ENCODE data around the gene TMEM47.

TMEM47 gene

GRCh38 chrX:34656842-34657725 is at the start of gene TMEM47:
Gene TMEM47, minus strand, starts transcription at chrX:34657285. Its CDS starts 256 bp downstream, at chrX:34657029.
- DNase-seq, result peak; percentile 19

- no peak for DNase-seq
Observed at GRCh38 chrX:34687095-34687494, 30.0 kb upstream of the TMEM47 start.

GRCh38 chrX:34659575-34659974 is 2.5 kb upstream of the TMEM47 start:
- no peak for DNase-seq

GRCh38 chrX:34658326-34658725 is 1.2 kb upstream of the TMEM47 start:
- no peak for DNase-seq

- no peak for DNase-seq
Observed at GRCh38 chrX:34657726-34658070, 613 bp upstream of the TMEM47 start.

GRCh38 chrX:34656467-34656841 is 631 bp downstream of the TMEM47 start:
- DNase-seq, result no peak

GRCh38 chrX:34655501-34656455 is 1.3 kb downstream of the TMEM47 start:
- no peak for DNase-seq

- no peak for DNase-seq
Observed at GRCh38 chrX:34654696-34655490, 2.2 kb downstream of the TMEM47 start.

- no peak for DNase-seq
Observed at GRCh38 chrX:34653811-34654210, 3.3 kb downstream of the TMEM47 start.

GRCh38 chrX:34642849-34643248 is 14.2 kb downstream of the TMEM47 start:
- no peak for DNase-seq

- DNase-seq, result peak; percentile 0
Observed at GRCh38 chrX:34638116-34638515, 19.0 kb downstream of the TMEM47 start.

GRCh38 chrX:34634349-34634748 is 22.7 kb downstream of the TMEM47 start:
- no peak for DNase-seq

GRCh38 chrX:34632384-34632783 is 24.7 kb downstream of the TMEM47 start:
- no peak for DNase-seq

GRCh38 chrX:34631479-34632220 is 25.4 kb downstream of the TMEM47 start:
- no peak for DNase-seq

GRCh38 chrX:34629572-34629971 is 27.5 kb downstream of the TMEM47 start:
- DNase-seq, result no peak

- DNase-seq, result no peak
Observed at GRCh38 chrX:34624416-34624815, 32.7 kb downstream of the TMEM47 start.

GRCh38 chrX:34619920-34620319 is 37.2 kb downstream of the TMEM47 start:
- no peak for DNase-seq

- DNase-seq, result no peak
Observed at GRCh38 chrX:34612036-34612435, 45.0 kb downstream of the TMEM47 start.

GRCh38 chrX:34598362-34598761 is 58.7 kb downstream of the TMEM47 start:
- DNase-seq, result no peak

GRCh38 chrX:34586936-34587335 is 70.1 kb downstream of the TMEM47 start:
- no peak for DNase-seq

- DNase-seq, result no peak
Observed at GRCh38 chrX:34586346-34586911, 70.7 kb downstream of the TMEM47 start.

- DNase-seq, result no peak
Observed at GRCh38 chrX:34585561-34585960, 71.5 kb downstream of the TMEM47 start.

All from inflammatory macrophage treated with lipopolysaccharide for 4 hours (primary cell).